NT2/D1 (cell line): ENCODE data around the gene STX17.

Experiments used
- YY1 ChIP-seq: IDR thresholded peaks from 2 replicates; pipeline ENCODE4 v1.6.1; 2011; ENCODE audit not compliant: insufficient read length, insufficient read depth
- ZNF274 ChIP-seq: IDR thresholded peaks from 2 replicates; pipeline ENCODE4 v1.6.1; 2011; ENCODE audit warnings: mild to moderate bottlenecking, low read depth, low read length

DNA sequence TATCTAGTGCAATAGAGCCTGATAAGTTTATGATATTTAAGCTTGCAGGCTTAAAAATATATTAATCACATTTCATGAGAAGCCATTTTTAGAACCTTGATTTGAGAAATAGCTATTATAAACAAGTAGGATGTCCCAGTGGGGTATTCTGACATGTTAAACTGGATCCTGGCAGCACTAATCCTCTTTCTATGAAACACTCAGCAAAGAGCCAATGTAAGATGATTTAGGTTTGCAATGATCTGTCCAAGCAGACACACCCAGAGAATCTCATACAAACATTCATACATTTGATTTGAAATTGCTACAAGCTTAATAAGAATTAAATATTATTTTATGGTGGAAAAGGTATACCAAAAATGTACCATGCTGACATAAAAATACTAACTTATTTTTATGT is 105.8 kb downstream of the STX17 start:
- TF ChIP-seq ZNF274 = no peak
- TF ChIP-seq YY1 = no peak
